Spinal cord (tissue), 10 donors: ENCODE data around the gene TPRA1. TPM values are rescaled to one million over a fixed set of nuclear protein-coding genes. Genes with fewer than 3 reads are reported as not detected.
"Not testable (repeated sequence)": the region's sequence is repeated elsewhere in the genome, so short reads cannot be mapped to it uniquely, and the experiment has no call there.

Source experiments
- DNase-seq, 6 donors: peaks; one replicate each; pipeline versions ENCODE4 v3.0.0 to v3.0.0-alpha.2; 2013 to 2015; ENCODE audit warnings: low spot score in 6 of 6, low read depth in 4 of 6
- H3K27ac ChIP-seq: one replicate; pipeline ENCODE4 v1.5.1; 2013; ENCODE audit warnings: low read depth, low read length, control low read depth
- H3K27me3 ChIP-seq: one replicate; pipeline ENCODE4 v1.6.1; 2013; ENCODE audit warnings: low read length; ENCODE audit not compliant: control insufficient read depth, insufficient read depth
- H3K36me3 ChIP-seq: one replicate; pipeline ENCODE4 v1.6.1; 2013; ENCODE audit warnings: low read length; ENCODE audit not compliant: control insufficient read depth, insufficient read depth
- H3K4me1 ChIP-seq: one replicate; pipeline ENCODE4 v1.6.1; 2013; ENCODE audit warnings: low read length; ENCODE audit not compliant: control insufficient read depth, insufficient read depth
- H3K4me3 ChIP-seq: one replicate; pipeline ENCODE4 v1.5.1; 2013; ENCODE audit warnings: low read depth, low read length, control low read depth
- H3K9me3 ChIP-seq: one replicate; pipeline ENCODE4 v1.6.1; 2013; ENCODE audit warnings: low read length; ENCODE audit not compliant: control insufficient read depth, insufficient read depth
- WGBS: methylation state at CpG from one replicate; pipeline ENCODE4 v1.1.5; 2013; ENCODE audit warnings: missing lambda C conversion rate; ENCODE audit not compliant: insufficient coverage; 5-methylcytosine and 5-hydroxymethylcytosine counted together
- polyA plus RNA-seq, 2 donors: library from polyadenylated mRNA; unstranded; fragments of 120-200 nt; gene quantifications; one replicate each; pipeline ENCODE4 v1.2.1, GENCODE V29; 2013; ENCODE audit not compliant: insufficient read length in 2 of 2
- total RNA-seq, 2 donors: library from RNA; depleted of rRNA in 1 of 2; stranded (reverse); fragments of 120-200 nt in 1 of 2; fragments of >200 nt in 1 of 2; gene quantifications; one replicate each; pipeline versions ENCODE4 v1.2.3 to v1.2.4, GENCODE V29; 2013 to 2014
- donor health status: healthy.

The TPRA1 gene
- total and polyA plus RNA-seq, 4 donors = 17.6 to 40.3 (median 31.5) TPM

DNA sequence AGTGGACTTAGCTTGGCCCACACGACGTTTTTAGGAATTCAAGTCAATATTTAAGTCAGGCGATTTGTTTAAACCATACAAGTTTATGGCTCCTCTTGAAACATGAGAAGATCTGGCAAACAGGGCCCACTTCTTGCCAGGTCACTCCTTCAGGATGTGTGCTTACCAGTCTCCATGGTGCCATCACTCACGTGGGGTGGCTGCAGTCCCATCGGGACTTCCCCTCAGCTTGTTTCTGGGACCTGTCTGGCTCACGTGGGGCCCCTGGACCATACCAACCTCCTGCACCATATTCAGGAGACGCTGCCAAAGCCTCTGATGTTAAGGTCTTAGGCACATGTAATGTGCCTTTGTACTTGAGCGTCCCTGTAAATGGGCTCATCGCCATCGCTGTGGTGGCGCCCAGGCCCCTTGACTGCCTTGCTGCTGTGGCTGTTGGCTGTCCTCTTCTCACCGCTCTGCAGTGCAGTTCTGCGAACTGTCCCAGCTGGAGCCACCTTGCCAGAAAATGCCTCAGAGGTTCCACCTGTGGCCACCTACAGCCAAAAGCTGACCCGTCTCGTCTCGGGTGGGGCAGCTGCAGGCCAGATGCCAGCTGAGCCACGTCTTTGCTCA, 16.6 kb upstream of the TPRA1 start:
- 96% methylated on average over 15 of the region's 17 CpGs for WGBS
- no peaks in the 10 kb centered on the region for H3K9me3 ChIP-seq
- H3K36me3 ChIP-seq = peaks cover 53% of the 10 kb centered on the region
- H3K4me3 ChIP-seq = no peak overlapping the region
- H3K27me3 ChIP-seq = no peaks in the 10 kb centered on the region
- no peaks in the 10 kb centered on the region for H3K4me1 ChIP-seq
- no peak overlapping the region for H3K27ac ChIP-seq
- DNase-seq = no peak

GRCh38 chr3:127606086-127606805, 15.7 kb upstream of the TPRA1 start:
- DNase-seq = no peak
- Histone ChIP-seq H3K4me1 (no peaks in the 10 kb centered on the region), H3K27ac (no peak overlapping the region), H3K27me3 (no peaks in the 10 kb centered on the region), H3K4me3 (no peak overlapping the region), H3K9me3 (no peaks in the 10 kb centered on the region), H3K36me3 (peaks cover 52% of the 10 kb centered on the region)
- WGBS = 96% methylated on average over 20 of the region's 24 CpGs

GRCh38 chr3:127605547-127605946, 15.0 kb upstream of the TPRA1 start:
- H3K36me3 ChIP-seq = peaks cover 51% of the 10 kb centered on the region
- H3K4me1 ChIP-seq, H3K27ac ChIP-seq, H3K9me3 ChIP-seq, DNase-seq, H3K27me3 ChIP-seq, H3K4me3 ChIP-seq: not testable (repeated sequence)
- WGBS = 92% methylated on average over 5 of the region's 7 CpGs

GRCh38 chr3:127604546-127605165, 14.1 kb upstream of the TPRA1 start:
- Histone ChIP-seq H3K4me1 (no peaks in the 10 kb centered on the region), H3K36me3 (peaks cover 48% of the 10 kb centered on the region), H3K4me3 (no peak overlapping the region), H3K27me3 (no peaks in the 10 kb centered on the region), H3K9me3 (no peaks in the 10 kb centered on the region), H3K27ac (no peak overlapping the region)
- WGBS = 95% methylated on average over 41 of the region's 41 CpGs
- no peak for DNase-seq

GRCh38 chr3:127604035-127604434, 13.5 kb upstream of the TPRA1 start:
- Histone ChIP-seq H3K4me1 (peaks cover 4% of the 10 kb centered on the region), H3K27me3 (no peaks in the 10 kb centered on the region), H3K27ac (no peak overlapping the region), H3K4me3 (no peak overlapping the region), H3K36me3 (peaks cover 45% of the 10 kb centered on the region), H3K9me3 (no peaks in the 10 kb centered on the region)
- WGBS = 62% methylated on average over 5 of the region's 7 CpGs
- no peak for DNase-seq

DNA sequence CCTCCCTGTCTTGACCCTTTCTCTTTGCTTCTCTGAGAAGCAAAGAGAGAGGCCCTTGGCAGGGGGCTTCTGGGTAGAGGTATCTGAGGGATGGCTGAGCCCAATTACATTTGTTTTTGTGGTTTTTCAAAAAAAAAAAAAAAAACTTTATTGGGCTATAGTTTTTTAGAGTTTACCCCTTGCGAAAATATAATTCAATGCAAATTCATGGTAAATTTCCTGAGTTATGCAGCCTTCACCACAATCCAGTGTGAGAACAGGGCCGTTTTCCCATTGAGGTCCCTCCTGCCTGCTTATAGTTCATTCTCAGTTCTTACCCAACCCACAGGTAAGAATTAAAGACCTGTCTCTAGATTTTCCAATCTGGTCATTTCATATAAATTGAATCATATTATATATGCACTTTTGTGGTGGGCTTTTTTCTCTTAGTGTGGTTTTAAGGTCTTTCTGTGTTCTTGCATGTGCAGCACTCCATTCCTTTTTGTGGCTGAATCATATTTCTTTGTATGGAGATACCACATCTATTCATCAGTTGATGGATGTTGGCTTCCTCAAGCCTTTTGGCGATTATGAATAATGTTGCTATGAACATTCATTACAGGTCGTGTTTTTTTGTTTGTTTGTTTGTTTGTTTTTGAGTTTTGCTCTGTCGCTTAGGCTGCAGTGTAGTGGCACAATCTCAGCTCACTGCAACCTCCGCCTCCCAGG, 10.4 kb upstream of the TPRA1 start:
- peaks cover 13% of the 10 kb centered on the region for H3K36me3 ChIP-seq
- no peak overlapping the region for H3K4me3 ChIP-seq
- H3K9me3 ChIP-seq = no peaks in the 10 kb centered on the region
- 87% methylated on average over 5 of the region's 6 CpGs for WGBS
- peaks cover 19% of the 10 kb centered on the region for H3K4me1 ChIP-seq
- no peaks in the 10 kb centered on the region for H3K27me3 ChIP-seq
- no peak overlapping the region for H3K27ac ChIP-seq
- no peak for DNase-seq

GRCh38 chr3:127598841-127599570, 8.5 kb upstream of the TPRA1 start:
- H3K4me3 ChIP-seq = peak overlapping the region; percentile 59
- no peak for DNase-seq
- peaks cover 3% of the 10 kb centered on the region for H3K36me3 ChIP-seq
- peaks cover 19% of the 10 kb centered on the region for H3K4me1 ChIP-seq
- H3K9me3 ChIP-seq = no peaks in the 10 kb centered on the region
- no peaks in the 10 kb centered on the region for H3K27me3 ChIP-seq
- 70% methylated on average over 12 of the region's 14 CpGs for WGBS
- H3K27ac ChIP-seq = no peak overlapping the region

DNA sequence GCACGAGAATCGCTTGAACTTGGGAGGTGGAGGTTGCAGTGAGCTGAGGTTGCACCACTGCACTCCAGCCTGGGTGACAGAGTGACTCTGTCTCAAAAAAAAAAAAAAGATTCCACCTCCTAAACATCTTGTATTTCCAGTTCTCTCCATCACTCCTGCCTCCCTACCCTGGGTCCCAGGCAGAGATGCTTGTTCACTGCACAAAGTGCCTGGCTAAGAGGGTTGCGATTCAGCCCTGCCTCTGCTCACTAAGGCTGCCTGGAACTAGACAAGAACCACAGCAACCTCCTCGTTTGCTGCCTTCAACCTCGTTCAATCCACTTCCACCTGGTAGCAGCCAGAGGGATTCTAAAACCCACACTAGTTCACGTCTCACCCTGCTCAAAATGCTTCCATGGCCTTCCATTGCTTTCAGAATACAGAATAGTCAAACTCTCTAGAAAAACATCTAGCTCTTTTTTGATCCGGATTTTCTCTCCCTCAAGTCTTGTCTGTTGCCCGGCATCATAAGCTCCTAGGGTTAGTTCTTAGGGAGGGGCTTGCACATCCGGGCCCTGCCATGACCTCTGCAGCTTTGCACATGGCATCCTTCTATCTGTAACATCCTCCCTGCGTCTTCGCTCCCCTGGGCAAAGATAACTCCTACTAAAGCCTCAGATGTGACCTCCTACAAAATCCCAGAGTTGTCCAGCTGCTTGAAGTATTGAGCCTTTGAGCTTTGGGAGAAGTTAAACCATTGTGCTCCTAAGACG, 6.7 kb upstream of the TPRA1 start:
- DNase-seq = no peak
- no peaks in the 10 kb centered on the region for H3K27me3 ChIP-seq
- H3K36me3 ChIP-seq = peaks cover 3% of the 10 kb centered on the region
- H3K4me3 ChIP-seq = no peak overlapping the region
- no peaks in the 10 kb centered on the region for H3K9me3 ChIP-seq
- 74% methylated on average over 5 of the region's 12 CpGs for WGBS
- H3K4me1 ChIP-seq = peaks cover 19% of the 10 kb centered on the region
- no peak overlapping the region for H3K27ac ChIP-seq

GRCh38 chr3:127595303-127595702, 4.8 kb upstream of the TPRA1 start:
- 76% methylated on average over 2 of the region's 4 CpGs for WGBS
- no peaks in the 10 kb centered on the region for H3K9me3 ChIP-seq
- H3K27me3 ChIP-seq = no peaks in the 10 kb centered on the region
- no peak overlapping the region for H3K27ac ChIP-seq
- peaks cover 3% of the 10 kb centered on the region for H3K36me3 ChIP-seq
- peaks cover 26% of the 10 kb centered on the region for H3K4me1 ChIP-seq
- H3K4me3 ChIP-seq = no peak overlapping the region
- DNase-seq = no peak
